Measurements from ENCODE around the gene RNU1-3.
"Not testable (repeated sequence)": the region's sequence is repeated elsewhere in the genome, so short reads cannot be mapped to it uniquely, and the experiment has no call there.

Gene RNU1-3

GRCh38 chr1:16629916-16630530 lies 36.7 kb downstream of the RNU1-3 start:
- in situ Hi-C loops (cut with MboI; ENCODE audit: low sequenced_read_pairs), result loop anchor here (10.0 kb wide), 2 partner anchors 135 to 415 kb away; no protein-coding TSS in a partner anchor
- DNase-seq (ENCODE audit: low spot score in 2 of 2), result peak in 1 of 2 experiments; percentile 14
- H3K4me1 ChIP-seq; H3K27me3 ChIP-seq (ENCODE audit: low read depth); H3K4me3 ChIP-seq; H3K9me3 ChIP-seq: not testable (repeated sequence)
- peaks cover 49% of the 10 kb centered on the region for H3K36me3 ChIP-seq (replicated peaks)

GRCh38 chr1:16628361-16629111 lies 38.2 kb downstream of the RNU1-3 start:
- in situ Hi-C loops (cut with MboI; ENCODE audit: low sequenced_read_pairs), result loop anchor here (10.0 kb wide), 2 partner anchors 134 to 416 kb away; no protein-coding TSS in a partner anchor
- Histone ChIP-seq H3K36me3 (replicated peaks) (peaks cover 59% of the 10 kb centered on the region), H3K9me3 (no peaks in the 10 kb centered on the region), H3K4me3 (no peak overlapping the region), H3K4me1 (no peaks in the 10 kb centered on the region), H3K27me3 (ENCODE audit: low read depth) (no peaks in the 10 kb centered on the region)
- DNase-seq (ENCODE audit: low spot score in 2 of 2), result peak in 1 of 2 experiments; percentile 26

GRCh38 chr1:16626409-16626983 lies 40.3 kb downstream of the RNU1-3 start:
- H3K36me3 ChIP-seq (replicated peaks), result peaks cover 60% of the 10 kb centered on the region
- in situ Hi-C loops (cut with MboI; ENCODE audit: low sequenced_read_pairs), result loop anchor here (10.0 kb wide), 2 partner anchors 132 to 418 kb away; no protein-coding TSS in a partner anchor
- not testable (repeated sequence) for H3K9me3 ChIP-seq; H3K27me3 ChIP-seq (ENCODE audit: low read depth); DNase-seq (ENCODE audit: low spot score in 2 of 2); H3K4me1 ChIP-seq; H3K4me3 ChIP-seq

- DNase-seq (ENCODE audit: low spot score in 2 of 2), result peak in 1 of 2 experiments; percentile 15
- peaks cover 1% of the 10 kb centered on the region; the same call in 1 of the 2 replicates for H3K4me1 ChIP-seq
- no peak overlapping the region for H3K4me3 ChIP-seq
- H3K36me3 ChIP-seq (replicated peaks), result peaks cover 53% of the 10 kb centered on the region
- in situ Hi-C loops (cut with MboI; ENCODE audit: low sequenced_read_pairs), result loop anchor here (10.0 kb wide), 2 partner anchors 131 to 419 kb away; no protein-coding TSS in a partner anchor
- H3K9me3 ChIP-seq, result no peaks in the 10 kb centered on the region
- no peaks in the 10 kb centered on the region for H3K27me3 ChIP-seq (ENCODE audit: low read depth)
These were observed 41.0 kb downstream of the RNU1-3 start for GRCh38 chr1:16625497-16626408.

GRCh38 chr1:16623812-16624719 lies 42.7 kb downstream of the RNU1-3 start:
- not testable (repeated sequence) for H3K27me3 ChIP-seq (ENCODE audit: low read depth); H3K4me1 ChIP-seq; H3K4me3 ChIP-seq; H3K9me3 ChIP-seq
- peak in 1 of 2 experiments; percentile 7 for DNase-seq (ENCODE audit: low spot score in 2 of 2)
- in situ Hi-C loops (cut with MboI; ENCODE audit: low sequenced_read_pairs), result loop anchor here (10.0 kb wide), 2 partner anchors 129 to 421 kb away; no protein-coding TSS in a partner anchor
- peaks cover 40% of the 10 kb centered on the region for H3K36me3 ChIP-seq (replicated peaks)

GRCh38 chr1:16623337-16623736 lies 43.4 kb downstream of the RNU1-3 start:
- peaks cover 44% of the 10 kb centered on the region for H3K36me3 ChIP-seq (replicated peaks)
- H3K4me3 ChIP-seq; H3K9me3 ChIP-seq; H3K4me1 ChIP-seq; H3K27me3 ChIP-seq (ENCODE audit: low read depth): not testable (repeated sequence)
- in situ Hi-C loops (cut with MboI; ENCODE audit: low sequenced_read_pairs), result loop anchor here (10.0 kb wide), 2 partner anchors 129 to 421 kb away; no protein-coding TSS in a partner anchor
- peak in 1 of 2 experiments; percentile 6 for DNase-seq (ENCODE audit: low spot score in 2 of 2)

GRCh38 chr1:16621681-16622315 lies 45.0 kb downstream of the RNU1-3 start:
- H3K4me1 ChIP-seq; DNase-seq (ENCODE audit: low spot score in 2 of 2); H3K4me3 ChIP-seq; H3K27me3 ChIP-seq (ENCODE audit: low read depth); H3K9me3 ChIP-seq: not testable (repeated sequence)
- in situ Hi-C loops (cut with MboI; ENCODE audit: low sequenced_read_pairs), result loop anchor here (10.0 kb wide), 2 partner anchors 127 to 423 kb away; no protein-coding TSS in a partner anchor
- H3K36me3 ChIP-seq (replicated peaks), result peaks cover 42% of the 10 kb centered on the region

GRCh38 chr1:16621300-16621658 lies 45.5 kb downstream of the RNU1-3 start:
- Histone ChIP-seq H3K27me3 (ENCODE audit: low read depth) (no peaks in the 10 kb centered on the region), H3K4me3 (no peak overlapping the region), H3K36me3 (replicated peaks) (peaks cover 42% of the 10 kb centered on the region), H3K9me3 (no peaks in the 10 kb centered on the region), H3K4me1 (peaks cover 2% of the 10 kb centered on the region; the same call in 1 of the 2 replicates)
- in situ Hi-C loops (cut with MboI; ENCODE audit: low sequenced_read_pairs), result loop anchor here (10.0 kb wide), 2 partner anchors 126 to 424 kb away; no protein-coding TSS in a partner anchor
- DNase-seq (ENCODE audit: low spot score in 2 of 2), result peak in 1 of 2 experiments; percentile 20

GRCh38 chr1:16619803-16620501 lies 46.8 kb downstream of the RNU1-3 start:
- H3K27me3 ChIP-seq (ENCODE audit: low read depth); H3K4me1 ChIP-seq; H3K9me3 ChIP-seq; H3K4me3 ChIP-seq: not testable (repeated sequence)
- H3K36me3 ChIP-seq (replicated peaks), result peaks cover 31% of the 10 kb centered on the region
- in situ Hi-C loops (cut with MboI; ENCODE audit: low sequenced_read_pairs), result loop anchor here (10.0 kb wide), 2 partner anchors 125 to 425 kb away; no protein-coding TSS in a partner anchor
- DNase-seq (ENCODE audit: low spot score in 2 of 2), result peak in 1 of 2 experiments; percentile 15

GRCh38 chr1:16618719-16619118 lies 48.0 kb downstream of the RNU1-3 start:
- in situ Hi-C loops (cut with MboI; ENCODE audit: low sequenced_read_pairs), result no loop called here
- Histone ChIP-seq H3K27me3 (ENCODE audit: low read depth) (no peaks in the 10 kb centered on the region), H3K36me3 (replicated peaks) (peaks cover 23% of the 10 kb centered on the region), H3K4me3 (no peak overlapping the region), H3K4me1 (peaks cover 6% of the 10 kb centered on the region), H3K9me3 (no peaks in the 10 kb centered on the region)
- DNase-seq (ENCODE audit: low spot score in 2 of 2), result peak in 1 of 2 experiments; percentile 21

GRCh38 chr1:16617778-16618580 lies 48.8 kb downstream of the RNU1-3 start:
- Histone ChIP-seq H3K9me3 (no peaks in the 10 kb centered on the region), H3K4me1 (peaks cover 8% of the 10 kb centered on the region), H3K36me3 (replicated peaks) (peaks cover 17% of the 10 kb centered on the region), H3K4me3 (no peak overlapping the region), H3K27me3 (ENCODE audit: low read depth) (no peaks in the 10 kb centered on the region)
- DNase-seq (ENCODE audit: low spot score in 2 of 2), result peak in 1 of 2 experiments; percentile 7
- in situ Hi-C loops (cut with MboI; ENCODE audit: low sequenced_read_pairs), result no loop called here
